NCI-H1092 treated with DMSO at 0.1 percent for 48 hours (cell line): ENCODE measurements around the gene WNT7B.

Experiments used
- DNase-seq: peaks from one replicate; lab custom pipeline; 2025; lab: John Stamatoyannopoulos, UW

The WNT7B gene

DNA sequence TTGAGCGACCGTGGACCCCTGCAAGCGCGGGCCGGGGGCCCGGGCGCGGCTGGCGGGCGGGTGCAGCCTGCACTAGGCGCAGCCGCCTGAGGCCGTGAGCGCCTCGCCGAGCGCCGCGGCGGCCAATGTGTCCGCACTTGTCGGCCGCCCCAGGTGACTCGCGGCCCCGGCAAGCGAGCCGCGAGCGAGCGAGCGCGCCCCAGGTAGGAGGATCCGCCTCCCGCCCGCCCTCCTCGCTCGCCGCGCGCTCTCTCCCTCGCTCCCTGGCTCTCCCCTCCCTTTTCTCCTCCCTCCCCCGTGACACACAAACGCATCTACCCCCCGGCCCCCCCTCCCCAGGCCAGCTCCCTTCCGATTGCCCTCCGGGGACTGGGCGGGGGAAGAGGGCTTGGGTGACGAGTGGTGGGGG, at the start of gene WNT7B:
Gene WNT7B (minus strand): TSS at position 160 of the 409 bp plus-strand sequence. CDS start 408 bp downstream, outside the sequence.
- no peak for DNase-seq

GRCh38 chr22:46025973-46026898, 49.3 kb upstream of the WNT7B start:
- DNase-seq: no peak

DNA sequence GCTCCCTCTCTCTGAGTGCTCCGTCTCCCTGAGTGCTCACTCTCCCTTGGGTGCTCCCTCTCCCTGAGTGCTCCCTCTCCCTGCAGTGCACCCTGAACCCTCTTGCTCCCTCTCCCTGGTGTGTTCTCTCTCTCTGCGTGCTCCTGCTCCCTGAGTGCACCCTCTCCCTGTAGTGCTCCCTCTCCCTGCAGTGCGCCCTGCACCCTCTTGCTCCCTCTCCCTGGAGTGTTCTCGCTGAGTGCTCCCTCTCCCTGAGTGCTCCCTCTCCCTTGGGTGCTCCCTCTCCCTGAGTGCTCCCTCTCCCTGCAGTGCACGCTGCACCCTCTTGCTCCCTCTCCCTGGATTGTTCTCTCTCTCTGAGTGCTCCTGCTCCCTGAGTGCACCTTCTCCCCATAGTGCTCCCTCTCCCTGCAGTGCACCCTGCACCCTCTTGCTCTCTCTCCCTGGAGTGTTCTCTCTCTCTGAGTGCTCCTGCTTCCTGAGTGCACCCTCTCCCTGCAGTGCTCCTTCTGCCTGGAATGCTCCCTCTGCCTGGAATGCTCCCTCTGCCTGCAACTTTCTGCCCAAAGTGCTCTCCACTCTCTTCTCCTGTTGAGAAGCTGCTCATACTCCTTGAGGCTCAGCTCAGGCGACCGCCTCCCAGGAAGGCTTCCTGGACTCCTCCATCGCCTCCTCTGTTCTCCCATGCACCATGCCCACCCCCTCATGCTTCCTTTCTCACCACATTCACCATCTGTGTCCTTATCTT, 48.4 kb upstream of the WNT7B start:
- DNase-seq: no peak

DNA sequence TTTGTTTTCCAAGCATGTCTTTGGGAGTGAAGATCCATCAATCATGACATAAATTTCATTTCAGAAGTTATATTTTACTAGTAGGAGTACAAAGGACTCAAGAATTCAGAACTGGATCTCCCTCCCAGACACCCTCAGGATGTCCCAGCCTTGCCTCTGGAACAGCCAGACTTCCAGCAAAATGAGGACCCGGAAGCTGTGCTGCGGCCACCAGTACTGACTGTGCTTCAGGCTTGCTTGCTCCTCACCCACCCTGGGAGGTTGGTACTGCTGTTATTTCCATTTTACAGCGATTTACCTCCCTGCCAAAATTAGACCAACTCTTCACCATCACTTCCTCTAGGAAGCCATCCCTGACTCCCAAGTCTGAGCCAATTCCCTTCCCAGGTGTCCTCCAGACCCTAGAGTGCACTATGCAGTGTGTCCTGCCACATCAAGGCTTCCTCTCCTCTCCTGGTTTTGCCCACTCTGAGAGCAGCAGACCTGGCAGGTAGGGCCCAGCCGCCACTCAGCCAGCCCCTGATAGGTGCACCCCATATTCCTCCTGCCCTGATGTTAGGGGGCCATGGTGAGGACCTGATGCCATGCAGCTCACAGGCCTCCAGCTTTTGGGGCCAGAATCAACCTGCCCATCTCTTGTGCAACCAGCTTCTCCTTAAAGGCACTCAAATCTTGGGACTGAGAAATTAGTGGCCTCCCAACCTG, 47.3 kb upstream of the WNT7B start:
- no peak for DNase-seq

DNA sequence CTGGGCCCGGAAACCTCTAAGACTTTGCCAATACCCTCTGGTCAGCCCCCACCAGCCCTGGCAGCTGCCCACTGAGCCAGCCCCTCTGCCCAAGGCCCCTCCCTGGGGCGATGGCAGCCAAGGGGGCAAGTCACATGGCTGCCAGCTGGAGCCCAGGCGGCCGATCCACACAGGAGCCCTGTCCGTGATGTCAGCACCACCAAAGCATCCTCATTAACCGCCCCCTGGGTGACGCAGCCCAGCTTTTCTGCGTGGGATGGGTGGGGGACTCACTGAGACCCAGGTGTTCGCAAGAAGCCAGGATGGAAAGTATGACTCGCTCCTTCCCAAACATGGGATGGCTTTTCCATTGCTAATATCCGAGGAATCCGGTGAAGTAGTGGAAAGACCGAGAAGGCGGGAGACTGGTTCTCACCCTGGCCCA, 46.6 kb upstream of the WNT7B start:
- no peak for DNase-seq

GRCh38 chr22:46022881-46023512, 46.0 kb upstream of the WNT7B start:
- no peak for DNase-seq

DNA sequence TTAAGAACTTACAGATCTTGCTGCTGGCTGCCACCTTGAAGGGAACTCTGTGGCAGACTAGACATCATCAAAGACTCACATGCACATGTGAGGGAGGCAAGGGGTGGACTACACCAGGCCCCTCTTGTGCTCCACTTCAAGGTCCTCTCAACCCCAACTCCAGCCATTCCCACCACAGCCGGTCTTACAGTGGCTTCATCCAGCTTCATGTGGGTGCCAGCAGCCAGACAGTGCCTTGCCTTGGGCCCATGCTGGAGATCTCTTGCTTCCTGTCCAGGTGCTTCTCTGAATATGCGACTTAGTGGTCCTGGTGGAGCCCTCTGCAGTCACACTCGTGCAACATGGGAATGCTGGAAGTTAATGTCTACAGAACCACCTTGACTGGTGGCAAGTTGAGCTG, 44.6 kb upstream of the WNT7B start:
- no peak for DNase-seq

- DNase-seq: no peak
These were observed 42.4 kb upstream of the WNT7B start for GRCh38 chr22:46019351-46019750.

DNA sequence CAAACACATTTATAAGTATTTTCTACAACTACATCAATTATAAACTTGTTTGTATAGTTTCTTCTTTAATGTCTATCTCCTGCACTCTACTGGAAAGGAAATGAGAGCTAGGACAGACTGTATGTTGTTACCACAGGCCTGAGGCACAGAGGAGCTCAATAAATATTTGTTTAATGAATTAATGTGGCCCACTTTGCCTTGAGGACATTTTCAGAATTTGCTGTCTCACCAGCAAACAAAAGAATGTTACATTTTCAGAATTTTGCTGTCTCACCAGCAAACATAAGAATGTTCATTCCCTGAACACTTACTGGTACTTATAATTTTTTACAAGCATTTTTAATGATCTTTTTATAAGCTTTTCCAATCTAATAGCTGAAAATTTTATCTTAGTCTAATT, 41.9 kb upstream of the WNT7B start:
- DNase-seq: no peak

DNA sequence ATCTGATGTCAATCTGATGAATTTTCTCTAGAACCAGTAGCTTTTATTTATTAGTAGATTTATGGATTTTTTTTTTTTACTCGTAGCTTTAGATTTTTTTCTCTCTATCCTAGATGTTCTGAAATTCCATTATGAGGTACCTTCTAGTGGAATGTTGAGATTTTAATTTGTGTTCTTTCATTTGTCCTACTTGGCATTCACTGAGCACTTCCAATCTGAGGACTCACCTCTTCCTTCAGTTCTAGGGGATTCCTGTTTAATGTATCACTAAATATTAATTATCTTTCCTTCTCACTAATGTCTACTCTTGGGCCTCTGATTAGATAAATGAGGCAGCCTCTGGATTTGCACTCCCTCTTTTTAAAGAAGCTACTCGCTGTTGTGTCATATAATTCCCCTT, 40.2 kb upstream of the WNT7B start:
- no peak for DNase-seq

- DNase-seq: no peak
These were observed 36.8 kb upstream of the WNT7B start for GRCh38 chr22:46013460-46014416.

GRCh38 chr22:46012881-46013281, 35.9 kb upstream of the WNT7B start:
- no peak for DNase-seq

DNA sequence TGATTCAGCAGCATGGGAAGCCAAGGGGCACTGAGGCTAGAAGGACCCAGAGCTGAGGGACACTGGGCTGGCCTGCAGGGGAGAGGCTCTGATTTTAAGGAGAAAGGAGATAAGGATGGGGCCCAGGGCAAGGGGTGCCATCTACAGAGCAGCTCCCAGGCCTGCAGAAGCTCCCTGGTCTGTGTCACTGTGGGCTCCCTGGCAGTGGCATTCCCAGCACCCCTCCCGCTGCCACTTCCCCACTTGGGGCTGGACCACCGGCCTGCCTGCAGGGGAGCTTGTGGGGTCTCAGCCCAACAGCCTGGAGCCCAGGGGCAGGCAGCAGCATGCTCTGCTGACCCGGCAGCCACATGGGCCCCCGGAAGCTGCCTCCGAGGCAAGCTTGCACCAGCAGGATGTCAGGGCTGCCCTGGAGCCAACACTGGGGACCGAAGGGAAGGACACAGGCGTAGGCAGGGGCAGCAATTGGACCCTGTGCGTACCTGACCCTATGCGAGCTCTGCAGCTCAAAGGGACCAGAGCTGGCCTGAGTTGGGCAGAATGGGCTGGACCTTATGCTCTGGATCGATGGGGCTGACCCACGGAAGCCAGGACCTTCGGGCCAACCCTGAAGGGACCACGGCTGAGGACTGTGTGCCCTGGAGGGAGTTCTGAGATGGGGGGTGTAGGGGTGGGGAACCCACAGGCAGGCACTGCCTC, 35.4 kb upstream of the WNT7B start:
- DNase-seq: no peak

DNA sequence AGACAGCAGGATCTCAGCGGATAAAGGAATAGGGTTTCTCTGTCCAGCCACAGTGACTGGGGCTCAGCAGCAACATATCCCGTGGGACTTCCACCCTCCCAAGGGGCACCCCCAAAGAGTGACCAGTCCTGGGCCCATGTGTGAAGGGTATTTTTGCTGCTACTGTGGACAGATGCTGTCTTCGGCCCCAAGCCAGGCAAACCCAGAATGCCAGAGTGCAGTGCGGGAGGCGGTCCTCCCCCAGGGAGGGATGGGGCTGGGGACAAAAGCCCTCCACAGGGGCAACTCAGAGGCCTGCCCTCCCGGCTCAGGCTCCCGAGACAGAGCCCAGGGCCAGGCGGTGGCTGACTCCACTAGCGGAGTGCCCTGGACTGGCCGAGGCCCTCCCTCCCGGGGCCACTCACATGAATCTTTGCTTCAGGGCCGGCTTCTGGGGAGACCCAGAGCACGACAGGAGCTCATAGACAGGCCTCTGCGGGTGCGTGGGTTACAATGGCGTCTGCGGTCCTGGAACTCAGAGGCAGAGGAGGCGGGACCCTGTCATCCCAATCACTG, 34.7 kb upstream of the WNT7B start:
- no peak for DNase-seq

- no peak for DNase-seq
These were observed 34.1 kb upstream of the WNT7B start for GRCh38 chr22:46010951-46011626.

DNA sequence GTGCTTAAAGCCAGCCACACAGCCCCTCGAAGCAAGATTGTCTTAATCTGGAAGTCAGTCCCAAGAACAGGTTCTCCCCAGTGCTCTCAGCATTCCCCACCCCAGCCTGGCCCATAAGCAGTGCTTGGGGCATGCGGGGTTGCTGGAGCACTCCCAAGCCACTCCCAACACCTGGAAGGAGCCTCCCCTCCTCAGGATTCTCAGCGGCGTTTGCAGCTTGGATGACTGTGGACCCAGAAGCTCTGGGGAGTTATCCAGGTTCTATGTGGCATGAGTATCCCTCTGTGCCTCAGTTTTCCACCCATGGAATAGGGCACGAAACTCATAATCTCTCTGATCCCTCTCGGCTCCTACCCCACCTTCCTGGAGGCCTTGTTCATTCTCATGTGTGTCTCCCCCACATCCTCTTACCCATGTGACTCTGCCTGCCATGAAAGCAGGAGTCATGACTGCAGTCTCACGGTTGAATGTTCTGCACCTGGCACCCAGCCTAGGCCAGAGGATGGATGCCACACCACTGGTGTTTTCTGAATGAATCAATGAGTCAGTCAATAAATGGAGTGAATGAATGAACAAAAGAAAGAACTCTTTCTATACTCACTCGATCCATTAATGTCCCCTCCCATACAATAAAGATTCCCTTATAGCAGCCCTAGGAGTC, 33.4 kb upstream of the WNT7B start:
- no peak for DNase-seq

DNA sequence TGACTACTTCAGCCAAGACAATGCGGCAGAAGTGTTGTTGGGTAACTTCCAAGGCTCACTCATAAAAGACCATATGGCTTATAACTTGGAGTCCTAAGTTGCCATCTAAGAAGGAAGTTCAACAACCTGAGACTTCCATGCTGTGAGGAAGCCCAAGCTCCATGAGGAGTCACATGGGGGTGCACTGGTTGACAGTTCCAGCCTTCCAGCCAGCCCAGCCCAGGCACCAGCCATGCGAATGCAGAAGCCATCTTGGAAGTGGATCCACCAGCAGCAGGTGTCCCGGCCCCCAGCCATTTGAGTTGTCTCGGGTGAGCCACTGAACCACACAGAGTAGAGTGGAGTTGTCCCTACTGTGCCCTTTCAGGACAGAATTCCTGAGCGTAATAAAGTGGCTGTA, 32.8 kb upstream of the WNT7B start:
- DNase-seq: no peak

- no peak for DNase-seq
These were observed 32.1 kb upstream of the WNT7B start for GRCh38 chr22:46008836-46009596.
